ENCODE results near the gene KRTAP10-4.
"Not testable (repeated sequence)": the region's sequence is repeated elsewhere in the genome, so short reads cannot be mapped to it uniquely, and the experiment has no call there.

KRTAP10-4 gene, protein sequence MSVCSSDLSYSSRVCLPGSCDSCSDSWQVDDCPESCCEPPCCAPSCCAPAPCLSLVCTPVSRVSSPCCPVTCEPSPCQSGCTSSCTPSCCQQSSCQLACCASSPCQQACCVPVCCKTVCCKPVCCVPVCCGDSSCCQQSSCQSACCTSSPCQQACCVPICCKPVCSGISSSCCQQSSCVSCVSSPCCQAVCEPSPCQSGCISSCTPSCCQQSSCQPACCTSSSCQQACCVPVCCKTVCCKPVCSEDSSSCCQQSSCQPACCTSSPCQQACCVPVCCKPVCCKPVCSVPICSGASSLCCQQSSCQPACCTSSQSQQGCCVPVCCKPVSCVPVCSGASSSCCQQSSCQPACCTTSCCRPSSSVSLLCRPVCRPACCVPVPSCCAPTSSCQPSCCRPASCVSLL

DNA sequence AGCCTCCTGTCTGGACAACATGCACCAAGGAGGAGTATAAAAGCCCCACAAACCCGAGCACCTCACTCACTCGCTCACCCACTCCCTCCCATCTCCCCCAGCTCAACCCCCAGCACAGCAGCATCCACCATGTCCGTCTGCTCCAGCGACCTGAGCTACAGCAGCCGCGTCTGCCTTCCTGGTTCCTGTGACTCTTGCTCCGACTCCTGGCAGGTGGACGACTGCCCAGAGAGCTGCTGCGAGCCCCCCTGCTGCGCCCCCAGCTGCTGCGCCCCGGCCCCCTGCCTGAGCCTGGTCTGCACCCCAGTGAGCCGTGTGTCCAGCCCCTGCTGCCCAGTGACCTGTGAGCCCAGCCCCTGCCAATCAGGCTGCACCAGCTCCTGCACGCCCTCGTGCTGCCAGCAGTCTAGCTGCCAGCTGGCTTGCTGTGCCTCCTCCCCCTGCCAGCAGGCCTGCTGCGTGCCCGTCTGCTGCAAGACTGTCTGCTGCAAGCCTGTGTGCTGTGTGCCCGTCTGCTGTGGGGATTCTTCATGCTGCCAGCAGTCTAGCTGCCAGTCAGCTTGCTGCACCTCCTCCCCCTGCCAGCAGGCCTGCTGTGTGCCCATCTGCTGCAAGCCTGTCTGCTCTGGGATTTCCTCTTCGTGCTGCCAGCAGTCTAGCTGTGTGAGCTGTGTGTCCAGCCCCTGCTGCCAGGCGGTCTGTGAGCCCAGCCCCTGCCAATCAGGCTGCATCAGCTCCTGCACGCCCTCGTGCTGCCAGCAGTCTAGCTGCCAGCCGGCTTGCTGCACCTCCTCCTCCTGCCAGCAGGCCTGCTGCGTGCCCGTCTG lies at the start of gene KRTAP10-4:
Gene KRTAP10-4, plus strand, starts transcription at position 100 of the 827 bp plus-strand sequence. Its CDS starts 30 bp downstream, at position 130.
- not testable (repeated sequence) for DNase-seq

DNA sequence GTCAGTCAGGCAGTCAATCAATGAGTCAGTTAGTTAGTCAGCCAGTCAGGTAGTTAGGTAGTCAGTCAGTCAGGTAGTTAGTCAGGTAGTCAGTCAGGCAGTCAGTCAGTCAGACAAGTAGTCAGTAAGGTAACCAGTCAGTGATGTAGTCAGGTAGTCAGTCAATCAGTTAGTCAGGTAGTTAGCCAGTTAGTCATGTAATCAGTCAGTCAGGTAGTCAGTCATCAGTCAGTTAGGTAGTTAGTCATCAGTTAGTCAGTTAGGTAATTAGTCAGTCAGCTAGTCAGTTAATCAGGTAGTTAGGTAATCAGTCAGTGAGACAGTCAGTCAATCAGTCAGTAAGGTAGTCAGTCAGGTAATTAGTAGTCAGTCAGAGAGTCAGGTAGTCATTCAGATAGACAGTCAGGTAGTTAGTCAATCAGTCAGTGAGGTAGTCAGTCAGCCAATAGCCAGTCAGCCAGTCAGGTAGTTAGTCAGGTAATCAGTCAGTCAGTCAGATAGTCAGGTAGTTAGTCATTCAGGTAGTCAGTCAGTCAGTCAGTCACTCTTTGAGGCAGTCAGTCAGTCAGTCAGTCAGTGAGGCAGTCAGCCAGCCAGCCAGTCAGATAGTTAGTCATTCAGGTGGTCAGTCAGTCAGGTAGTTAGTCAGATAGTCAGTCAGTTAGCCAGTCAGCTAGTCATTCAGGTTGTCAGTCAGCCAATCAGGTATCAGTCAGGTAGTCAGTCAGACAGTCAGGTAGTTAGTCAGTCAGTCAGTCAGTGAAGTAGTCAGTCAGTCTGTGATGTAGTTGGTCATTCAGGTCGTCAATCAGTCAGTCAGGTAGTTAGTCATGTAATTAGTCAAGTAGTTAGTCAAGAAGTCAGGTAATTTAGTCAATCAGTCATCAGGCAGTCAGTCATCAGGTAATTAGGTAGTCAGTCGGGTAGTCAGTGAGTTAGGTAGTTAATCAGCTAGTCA lies 48.8 kb upstream of the KRTAP10-4 start:
- no peak for DNase-seq

DNA sequence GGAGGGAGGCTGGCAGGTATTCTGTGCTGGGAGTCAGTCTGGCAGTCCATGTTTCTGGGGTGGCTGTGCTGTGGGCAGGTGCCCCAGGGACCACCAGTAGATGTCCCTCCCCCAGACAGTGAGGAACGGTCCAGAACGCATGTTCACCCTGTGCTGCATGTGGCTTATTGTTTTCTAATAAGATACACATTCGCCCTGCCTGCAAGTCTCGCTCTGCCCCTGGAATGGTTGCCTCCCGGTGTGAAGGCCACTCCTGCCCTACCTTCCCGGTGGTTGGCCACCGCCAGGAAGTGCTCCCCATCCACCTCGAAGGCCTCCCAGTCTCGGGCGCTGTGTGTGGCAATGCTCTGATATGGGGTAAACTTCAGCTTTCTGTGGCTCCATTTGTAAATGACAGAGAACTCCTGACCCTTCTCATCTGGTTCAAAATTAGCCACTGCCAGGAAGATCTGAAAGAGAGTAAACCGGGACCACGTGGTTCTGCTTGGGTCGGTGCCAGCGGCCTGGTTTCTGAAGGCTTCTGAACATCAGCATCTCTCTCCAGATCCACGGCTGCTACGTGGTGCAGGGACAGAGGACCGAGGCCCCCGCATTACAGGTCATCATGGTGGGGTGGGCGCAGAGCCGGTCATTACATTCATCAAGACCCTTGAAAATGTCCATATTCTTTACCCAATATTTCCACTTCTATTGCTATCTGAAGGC lies 48.0 kb upstream of the KRTAP10-4 start:
- no peak for DNase-seq

DNA sequence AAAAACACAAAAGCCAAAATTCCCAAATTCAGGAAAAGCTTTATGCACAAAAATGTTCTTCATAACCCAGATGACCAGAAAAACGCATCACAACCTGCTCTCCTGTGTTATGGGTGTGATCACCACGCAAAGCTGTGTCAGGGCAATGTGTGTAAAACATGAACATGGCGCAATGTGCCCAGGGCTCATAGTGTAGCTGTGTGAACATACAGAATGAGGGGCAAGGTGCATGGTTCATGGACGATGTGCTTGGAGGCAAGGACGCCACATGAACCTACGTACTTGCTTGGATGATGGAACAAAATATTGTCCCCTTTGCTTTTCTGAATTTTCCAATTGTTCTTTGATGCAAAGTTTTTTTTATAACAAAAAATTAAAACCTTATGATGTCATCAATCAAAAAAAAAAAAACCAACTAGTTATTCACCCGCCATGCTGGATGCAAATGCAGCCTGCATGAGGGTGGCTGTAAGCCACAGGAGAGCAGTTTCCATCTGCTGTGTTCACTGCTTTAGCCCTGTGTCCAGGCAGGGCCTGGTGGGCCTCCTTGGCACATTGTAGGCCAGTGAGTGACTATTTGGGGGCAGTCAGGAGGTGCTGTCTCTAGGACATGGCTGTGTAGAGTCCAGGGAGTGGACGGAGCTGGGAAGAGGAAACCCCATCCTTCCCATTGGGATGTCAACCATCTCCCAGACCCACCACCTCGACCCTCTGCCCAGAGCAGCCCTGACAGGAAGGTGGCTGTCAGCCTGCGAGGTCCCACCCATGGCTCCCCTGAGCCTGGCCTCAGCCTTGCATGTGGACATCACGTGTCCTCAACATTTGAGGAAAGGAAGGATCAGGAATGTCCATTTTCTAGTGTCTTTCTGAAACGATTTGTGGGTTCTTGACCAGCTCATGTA lies 47.2 kb upstream of the KRTAP10-4 start:
- DNase-seq, result no peak

DNA sequence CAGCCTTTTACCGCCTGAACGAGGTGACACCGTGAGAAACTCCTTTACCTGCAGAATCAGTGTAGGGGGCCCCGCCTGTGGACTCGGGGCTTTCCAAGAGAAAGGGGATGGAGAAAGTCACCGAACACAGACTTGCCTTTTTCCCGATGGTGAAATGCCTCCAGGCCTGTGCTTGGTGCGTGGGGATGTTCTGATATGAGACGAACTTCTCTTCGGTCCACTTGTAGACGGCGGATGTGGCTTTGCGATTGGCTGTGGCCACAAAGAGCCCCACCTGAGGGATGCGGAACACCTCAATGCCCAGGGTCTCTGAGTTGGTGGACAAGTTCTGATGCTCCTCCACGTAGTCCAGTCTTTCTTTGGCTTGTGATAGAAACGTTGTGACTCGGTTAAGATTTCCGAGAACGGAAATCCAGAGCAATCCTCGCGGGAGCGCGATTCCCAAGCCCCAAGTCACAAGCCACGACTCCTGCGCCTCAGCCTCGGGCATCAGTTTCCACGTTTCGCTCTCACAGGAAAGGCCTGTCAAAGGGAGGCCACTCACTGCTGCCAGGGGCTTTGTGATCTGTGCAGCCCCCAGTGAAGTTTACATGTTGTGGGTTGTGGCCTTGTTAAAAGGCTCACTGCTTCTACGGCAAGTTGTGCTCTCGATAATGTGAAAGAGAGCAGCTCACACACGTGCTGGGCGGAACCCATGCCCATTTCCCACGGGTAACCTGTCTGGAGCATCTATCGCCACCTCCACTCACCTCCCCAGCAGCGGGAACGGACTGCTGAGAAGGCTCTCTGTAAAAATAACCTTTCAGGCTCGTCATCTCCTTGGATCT lies 46.2 kb upstream of the KRTAP10-4 start:
- no peak for DNase-seq

DNA sequence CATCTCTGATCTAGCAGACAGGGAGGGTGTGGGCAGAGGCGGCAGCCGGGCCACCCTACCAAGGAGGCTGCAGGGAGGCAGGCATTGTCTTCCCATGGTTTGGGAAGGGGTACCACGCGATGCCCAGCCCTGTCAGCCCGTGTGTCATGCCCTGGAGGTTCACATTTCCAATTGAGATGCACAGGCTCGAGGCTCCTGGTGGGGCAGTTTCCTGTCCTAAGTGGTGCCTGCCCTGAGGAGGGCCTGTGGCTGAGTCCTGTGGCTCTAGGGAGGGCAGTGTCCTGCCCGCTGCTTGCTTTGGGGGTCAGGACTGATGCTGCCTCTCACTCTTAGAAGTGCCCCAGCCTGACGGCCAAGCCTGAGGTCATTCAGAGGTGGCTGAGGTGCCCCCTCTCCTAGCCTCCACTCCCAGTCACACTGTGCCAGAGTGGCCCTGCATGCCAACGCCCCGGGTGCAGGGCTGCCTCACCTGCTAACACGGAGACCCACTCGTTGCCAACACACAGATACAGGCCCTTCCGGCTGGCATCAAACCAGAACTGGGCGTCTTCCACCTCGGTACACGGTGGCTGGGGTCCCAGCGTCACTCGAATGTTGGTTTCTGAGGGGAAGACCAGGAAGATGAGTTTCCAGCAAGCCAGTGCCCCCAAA lies 45.4 kb upstream of the KRTAP10-4 start:
- no peak for DNase-seq

DNA sequence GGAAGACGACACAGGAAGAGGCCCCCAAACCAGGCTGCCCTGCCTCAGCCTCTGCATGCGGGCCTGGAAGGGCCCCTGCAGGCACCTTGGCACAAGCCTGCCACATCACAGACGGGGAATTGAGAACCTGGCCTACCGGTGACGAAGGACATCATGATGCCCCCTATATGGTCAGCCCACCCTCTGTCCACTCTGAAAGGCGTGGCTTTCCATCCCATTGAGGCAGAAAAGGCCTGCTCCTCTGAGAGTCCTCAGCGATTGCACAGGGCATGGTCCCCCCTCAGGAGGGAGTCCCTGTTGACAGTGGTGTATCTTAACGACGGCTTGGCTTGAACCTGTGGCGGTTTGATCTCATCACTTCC lies 44.9 kb upstream of the KRTAP10-4 start:
- DNase-seq, result no peak

DNA sequence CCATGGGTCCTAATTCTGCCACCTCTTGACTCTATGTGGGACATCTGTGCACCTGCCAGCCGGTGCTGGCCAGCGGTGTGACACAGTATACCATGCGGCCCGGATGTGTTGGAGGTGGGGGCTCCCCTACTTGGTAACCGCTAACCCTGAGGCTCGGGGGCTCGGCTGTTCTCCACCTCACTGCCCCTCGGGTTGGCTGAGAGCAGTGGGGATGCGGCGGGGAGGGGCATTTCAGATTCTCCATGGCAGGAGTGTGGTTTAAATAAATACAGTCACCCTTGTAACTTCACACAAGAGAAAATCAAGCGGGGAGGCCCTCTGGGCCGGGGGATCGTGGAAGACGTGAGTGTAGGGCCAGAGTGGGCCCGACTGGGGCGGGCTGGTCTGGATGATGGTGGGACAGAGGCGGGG lies 44.5 kb upstream of the KRTAP10-4 start:
- DNase-seq, result no peak

DNA sequence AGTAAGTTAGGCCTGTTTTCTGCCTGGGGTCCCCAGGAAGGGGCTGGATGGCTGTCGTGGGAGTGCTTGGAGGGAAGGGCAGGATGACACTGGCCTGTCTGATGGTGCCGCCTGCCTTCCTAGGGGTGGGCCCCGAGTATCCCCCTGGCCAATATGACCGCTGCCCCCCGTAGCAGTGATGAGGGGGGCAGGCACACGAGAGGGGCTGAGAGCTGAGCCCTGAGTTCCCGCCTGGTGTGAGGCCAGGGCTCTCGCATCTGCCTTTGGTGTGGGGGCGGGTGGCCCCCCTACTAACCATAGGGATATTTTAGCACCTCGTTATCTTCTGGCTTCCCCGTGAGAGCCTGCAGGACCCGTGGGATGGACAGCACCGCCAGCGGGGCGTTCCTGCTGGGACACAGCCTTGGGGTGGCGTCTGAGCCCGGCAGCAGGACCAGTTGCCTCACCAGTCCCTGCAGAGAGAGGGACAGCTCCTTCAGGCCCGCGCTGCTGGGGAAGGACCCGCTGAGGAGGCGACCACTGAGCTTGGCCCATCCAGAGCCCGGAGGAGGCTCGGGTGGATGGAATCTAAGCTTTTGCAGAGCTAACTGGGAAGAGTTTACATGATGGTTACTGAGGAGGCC lies 43.9 kb upstream of the KRTAP10-4 start:
- no peak for DNase-seq

DNA sequence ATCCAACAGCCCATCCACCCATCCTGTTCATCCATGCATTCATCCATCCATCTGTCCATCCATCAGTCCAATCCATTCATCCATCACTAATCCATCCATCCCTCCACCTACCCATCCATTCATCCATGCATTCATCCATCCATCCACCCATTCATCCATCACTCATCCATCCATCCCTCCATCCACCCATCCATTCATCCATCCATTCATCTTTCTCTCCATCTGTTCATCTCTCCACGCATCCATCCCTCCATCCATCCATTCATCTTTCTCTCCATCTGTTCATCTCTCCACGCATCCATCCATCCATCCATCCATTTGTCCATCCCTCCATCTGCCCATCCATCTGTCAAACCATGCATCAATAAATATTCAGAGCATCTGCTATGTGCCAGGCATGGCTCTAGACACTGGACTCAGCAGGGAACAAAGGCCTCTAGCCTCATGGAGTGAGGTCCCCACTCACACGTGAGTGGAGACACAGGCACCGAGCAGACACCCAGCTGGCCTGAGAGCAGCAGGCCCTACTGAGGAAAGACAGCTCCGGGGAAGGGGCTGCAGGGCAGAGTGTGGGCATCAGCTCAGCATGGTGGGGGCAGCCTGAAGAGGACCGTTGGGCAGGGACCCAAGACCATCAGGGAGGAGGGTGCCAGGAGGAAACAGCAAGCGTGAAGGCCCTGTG lies 43.2 kb upstream of the KRTAP10-4 start:
- DNase-seq, result no peak

DNA sequence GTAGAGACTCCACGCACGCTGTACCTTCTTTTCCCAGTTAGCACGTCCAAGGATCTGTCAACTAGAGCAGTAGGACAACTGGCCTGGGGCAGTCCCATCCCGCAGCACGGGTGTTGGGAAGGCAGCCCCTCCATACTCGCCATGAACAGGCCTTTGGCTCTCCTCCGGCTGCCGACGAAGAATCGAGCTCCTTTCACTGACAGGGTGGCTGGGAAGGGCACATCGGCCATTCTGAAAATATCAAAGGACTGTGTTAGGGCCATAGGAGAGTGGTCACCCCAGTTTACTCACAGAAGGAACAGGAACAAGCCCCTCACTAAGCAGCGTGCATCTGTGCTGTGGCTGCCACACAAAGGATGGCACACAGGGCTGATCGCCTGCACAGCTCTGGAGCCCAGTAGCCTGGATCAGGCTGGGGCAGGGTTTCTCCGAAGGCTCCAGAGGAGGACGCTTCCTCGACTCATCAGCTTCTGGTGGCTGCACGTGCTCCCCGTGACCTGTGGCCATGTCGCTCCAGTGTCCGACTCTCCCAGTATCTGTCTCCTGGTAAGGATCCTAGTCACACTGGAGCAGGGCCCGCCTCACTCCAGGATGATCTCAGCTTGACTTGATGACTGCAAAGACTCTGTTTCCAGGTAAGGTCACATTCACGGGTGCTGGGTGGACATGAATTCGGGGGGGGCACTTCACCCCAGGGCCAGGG lies 42.5 kb upstream of the KRTAP10-4 start:
- no peak for DNase-seq

DNA sequence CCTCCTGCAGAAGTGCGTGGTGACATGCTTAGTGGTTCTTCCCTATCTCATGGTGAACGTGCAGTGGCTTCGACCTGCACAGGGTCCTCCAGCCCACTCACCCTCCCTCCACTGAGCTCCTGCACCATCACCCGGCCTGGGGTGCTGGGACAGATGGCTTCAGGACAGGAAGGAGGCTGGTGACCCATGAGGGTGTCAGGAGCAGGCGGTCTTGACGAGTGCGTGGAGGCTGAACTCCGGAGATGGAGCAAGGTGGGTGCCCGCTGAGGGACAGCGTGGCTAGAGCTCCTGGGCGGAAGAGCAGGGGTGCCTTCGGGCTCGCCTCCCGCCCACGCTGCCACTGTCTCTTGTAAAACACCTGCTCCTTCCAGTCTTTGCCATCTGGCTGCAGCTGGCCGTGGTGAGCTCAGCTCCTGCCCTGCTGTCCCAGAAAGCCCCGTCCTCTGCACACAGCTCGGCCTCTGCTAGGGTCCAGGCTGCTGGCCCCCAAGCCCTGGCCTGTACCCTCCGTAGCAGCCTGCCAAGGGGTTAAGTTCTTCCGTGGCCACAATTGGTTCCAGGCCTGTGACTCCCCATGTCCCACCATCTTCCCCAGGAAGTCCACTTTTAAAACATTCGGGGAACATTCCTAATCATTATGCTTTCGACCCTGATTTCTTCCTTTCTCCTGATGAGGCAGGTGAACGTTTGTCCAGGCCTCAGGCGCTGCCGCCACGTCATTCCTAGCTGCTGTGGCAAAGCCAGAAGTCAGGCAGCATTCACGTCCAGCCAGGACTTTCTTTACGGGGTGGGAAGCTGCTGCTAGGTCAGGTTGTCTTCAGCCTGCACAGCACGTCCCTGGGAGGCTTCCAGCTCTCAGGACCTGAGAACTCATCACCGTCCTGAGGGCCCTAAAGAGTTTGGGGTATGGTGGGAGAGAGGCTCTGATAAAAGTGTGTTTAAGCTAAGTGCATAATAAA lies 41.6 kb upstream of the KRTAP10-4 start:
- no peak for DNase-seq

DNA sequence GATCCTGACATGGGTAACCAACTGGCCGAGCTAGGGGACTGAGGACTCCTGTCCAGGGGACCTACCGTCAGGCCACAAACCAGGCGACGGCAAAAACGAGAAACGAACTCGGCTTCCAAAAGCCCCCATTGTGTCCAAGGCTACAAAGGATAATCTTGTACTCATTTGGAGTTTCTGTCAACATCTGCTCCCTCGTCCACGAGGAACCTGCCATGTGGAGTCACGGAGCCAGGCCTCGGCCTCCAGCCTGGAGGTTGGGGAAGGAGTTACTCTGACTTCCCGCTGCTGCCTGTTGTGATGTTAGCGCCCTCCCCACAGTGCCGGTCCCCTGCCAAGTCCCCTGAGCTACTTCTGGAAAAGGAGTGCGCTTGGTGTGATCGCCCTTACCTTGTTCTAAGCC lies 40.8 kb upstream of the KRTAP10-4 start:
- DNase-seq, result no peak

DNA sequence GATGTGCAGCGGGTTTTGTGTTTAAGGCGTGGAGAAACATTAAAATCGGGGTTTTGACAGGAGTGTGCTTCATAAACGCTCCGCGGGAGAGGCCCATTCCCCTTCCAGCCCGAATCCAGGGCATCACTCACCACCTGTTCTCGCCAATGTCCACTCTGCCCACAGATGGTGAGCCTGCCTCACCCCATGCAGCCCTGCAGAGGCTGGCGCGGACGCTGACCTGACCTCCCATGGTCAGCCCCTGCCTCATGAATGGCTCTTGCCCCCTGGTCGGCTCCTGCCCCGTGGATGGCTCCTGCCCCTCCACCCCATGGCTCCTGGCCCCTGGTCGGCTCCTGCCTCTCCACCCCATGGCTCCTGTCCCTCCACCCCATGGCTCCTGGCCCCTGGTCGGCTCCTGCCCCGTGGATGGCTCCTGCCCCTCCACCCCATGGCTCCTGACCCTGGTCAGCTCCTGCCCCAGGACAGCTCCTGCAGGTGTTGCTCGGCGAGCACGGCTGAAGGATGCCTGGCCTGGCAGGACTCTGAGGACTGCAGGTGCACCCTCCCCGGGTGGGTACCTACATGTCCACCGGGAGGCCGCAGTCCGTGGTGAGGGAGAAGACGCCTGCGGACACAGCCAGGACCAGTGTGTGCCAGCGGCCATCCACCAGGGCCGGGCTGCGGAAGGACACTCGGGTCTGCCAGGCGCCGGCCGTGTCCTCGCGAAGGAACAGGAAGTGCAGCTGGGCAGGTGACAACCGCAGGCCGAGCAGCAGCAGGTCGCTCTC lies 40.2 kb upstream of the KRTAP10-4 start:
- DNase-seq, result no peak

DNA sequence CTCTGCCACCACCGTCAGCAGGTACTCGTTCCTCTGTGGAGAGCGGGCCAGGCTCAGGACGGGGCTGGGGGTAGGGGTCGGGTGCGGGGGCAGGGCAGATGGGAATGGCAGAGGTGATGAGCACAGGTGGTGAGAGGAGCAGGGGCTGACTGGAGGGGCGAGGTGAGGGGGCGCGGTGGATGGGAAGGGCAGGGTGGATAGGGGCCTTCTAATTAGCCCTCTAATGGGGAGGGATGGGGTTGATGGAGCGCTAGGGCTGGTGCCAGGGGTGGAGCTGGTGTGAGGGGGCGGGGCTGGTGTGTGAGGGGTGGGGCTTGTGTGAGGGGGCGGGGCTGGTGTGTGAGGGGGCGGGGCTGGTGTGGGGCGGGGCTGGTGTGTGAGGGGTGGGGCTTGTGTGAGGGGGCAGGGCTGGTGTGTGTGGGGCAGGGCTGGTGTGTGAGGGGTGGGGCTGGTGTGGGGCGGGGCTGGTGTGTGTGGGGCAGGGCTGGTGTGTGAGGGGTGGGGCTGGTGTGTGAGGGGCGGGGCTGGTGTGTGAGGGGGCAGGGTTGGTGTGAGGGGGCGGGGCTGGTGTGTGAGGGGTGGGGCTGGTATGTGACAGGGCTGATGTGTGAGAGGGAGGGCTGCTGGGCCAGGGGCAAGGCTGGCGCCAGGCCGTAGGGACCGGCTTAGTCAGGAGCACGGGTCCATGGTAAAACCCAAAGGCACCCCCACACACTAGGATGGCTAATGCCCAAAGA lies 39.5 kb upstream of the KRTAP10-4 start:
- no peak for DNase-seq
